ENCODE measurements around the gene PFAS. TPM values are rescaled to one million over a fixed set of nuclear protein-coding genes. Genes with fewer than 3 reads are reported as not detected.

Gene PFAS
- 140 and 168 TPM in 2 replicates for total RNA-seq (2014; rRNA removed; shearing (Covaris generic))
- polyA plus RNA-seq (2016; fragmentation: Nextera tagmentation; extraction: Ambion mirVana): 96.1 and 106 TPM in 2 replicates
- long read RNA-seq, partial matches to known transcripts: 6 of 9 reads
- long read RNA-seq, other reads (novel, unspliced or antisense): 3 of 9 reads

DNA sequence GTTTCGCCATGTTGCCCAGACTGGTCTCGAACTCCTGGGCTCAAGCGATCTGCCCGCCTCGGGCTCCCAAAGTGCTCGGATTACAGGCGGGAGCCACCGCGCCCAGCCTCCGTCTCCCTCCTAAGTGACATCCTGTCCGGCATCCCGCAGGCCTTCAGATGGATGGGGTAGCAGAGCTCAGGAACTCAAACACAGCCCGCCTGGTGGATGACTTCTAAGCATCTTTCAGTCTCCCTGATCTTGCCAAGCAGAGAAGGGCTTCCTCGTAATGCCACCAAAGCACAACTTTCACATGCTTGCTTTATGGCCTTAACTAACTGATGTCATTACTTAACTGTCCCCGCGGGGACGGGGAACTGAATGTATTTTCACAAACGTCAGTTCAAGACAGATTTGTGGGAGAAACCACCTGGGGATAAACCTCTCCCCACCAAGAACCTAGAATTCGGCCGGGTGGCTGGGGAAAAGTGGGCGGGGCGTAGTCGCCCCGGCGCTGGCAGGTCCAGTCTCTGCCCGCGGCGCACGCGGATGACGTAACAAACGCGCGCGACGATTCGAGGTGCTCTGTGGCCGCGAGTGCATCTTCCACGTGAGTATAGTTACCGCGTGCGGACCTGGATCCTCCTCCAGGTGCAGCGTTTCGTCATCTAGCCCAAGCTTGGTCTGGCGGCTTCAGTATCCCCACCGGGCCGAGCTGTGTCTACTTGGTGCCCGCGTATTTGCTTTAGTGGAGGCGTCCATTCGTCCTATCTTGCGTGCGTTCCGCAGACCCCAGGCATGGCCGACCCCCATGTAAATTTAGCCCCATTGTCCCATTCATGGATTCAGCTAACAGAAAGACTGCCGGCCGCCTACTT, at the start of gene PFAS:
PFAS (plus strand) TSS at position 539 of the 857 bp plus-strand sequence. CDS start 4,649 bp downstream, outside the sequence.
- H3K4me1 Mint-ChIP-seq: peaks cover 9% of the 10 kb centered on the region
- H3K27ac Mint-ChIP-seq: peak within 1 kb of the TSS; percentile 99
- peak within 1 kb of the TSS; percentile 94 for H3K4me3 Mint-ChIP-seq
- H3K27me3 Mint-ChIP-seq (ENCODE audit: insufficient read depth, low read depth, poor library complexity): peaks cover 18% of the 10 kb centered on the region
- no peak for TF ChIP-seq ZNF331 (CRISPR knock-in tag; IDR thresholded peaks at IDR 0.05; ENCODE audit: low read depth)
- peak; percentile 98 for TF ChIP-seq CREB1 (CRISPR knock-in tag; IDR thresholded peaks at IDR 0.05; ENCODE audit: low read depth)
- TF ChIP-seq, protein P1, sequence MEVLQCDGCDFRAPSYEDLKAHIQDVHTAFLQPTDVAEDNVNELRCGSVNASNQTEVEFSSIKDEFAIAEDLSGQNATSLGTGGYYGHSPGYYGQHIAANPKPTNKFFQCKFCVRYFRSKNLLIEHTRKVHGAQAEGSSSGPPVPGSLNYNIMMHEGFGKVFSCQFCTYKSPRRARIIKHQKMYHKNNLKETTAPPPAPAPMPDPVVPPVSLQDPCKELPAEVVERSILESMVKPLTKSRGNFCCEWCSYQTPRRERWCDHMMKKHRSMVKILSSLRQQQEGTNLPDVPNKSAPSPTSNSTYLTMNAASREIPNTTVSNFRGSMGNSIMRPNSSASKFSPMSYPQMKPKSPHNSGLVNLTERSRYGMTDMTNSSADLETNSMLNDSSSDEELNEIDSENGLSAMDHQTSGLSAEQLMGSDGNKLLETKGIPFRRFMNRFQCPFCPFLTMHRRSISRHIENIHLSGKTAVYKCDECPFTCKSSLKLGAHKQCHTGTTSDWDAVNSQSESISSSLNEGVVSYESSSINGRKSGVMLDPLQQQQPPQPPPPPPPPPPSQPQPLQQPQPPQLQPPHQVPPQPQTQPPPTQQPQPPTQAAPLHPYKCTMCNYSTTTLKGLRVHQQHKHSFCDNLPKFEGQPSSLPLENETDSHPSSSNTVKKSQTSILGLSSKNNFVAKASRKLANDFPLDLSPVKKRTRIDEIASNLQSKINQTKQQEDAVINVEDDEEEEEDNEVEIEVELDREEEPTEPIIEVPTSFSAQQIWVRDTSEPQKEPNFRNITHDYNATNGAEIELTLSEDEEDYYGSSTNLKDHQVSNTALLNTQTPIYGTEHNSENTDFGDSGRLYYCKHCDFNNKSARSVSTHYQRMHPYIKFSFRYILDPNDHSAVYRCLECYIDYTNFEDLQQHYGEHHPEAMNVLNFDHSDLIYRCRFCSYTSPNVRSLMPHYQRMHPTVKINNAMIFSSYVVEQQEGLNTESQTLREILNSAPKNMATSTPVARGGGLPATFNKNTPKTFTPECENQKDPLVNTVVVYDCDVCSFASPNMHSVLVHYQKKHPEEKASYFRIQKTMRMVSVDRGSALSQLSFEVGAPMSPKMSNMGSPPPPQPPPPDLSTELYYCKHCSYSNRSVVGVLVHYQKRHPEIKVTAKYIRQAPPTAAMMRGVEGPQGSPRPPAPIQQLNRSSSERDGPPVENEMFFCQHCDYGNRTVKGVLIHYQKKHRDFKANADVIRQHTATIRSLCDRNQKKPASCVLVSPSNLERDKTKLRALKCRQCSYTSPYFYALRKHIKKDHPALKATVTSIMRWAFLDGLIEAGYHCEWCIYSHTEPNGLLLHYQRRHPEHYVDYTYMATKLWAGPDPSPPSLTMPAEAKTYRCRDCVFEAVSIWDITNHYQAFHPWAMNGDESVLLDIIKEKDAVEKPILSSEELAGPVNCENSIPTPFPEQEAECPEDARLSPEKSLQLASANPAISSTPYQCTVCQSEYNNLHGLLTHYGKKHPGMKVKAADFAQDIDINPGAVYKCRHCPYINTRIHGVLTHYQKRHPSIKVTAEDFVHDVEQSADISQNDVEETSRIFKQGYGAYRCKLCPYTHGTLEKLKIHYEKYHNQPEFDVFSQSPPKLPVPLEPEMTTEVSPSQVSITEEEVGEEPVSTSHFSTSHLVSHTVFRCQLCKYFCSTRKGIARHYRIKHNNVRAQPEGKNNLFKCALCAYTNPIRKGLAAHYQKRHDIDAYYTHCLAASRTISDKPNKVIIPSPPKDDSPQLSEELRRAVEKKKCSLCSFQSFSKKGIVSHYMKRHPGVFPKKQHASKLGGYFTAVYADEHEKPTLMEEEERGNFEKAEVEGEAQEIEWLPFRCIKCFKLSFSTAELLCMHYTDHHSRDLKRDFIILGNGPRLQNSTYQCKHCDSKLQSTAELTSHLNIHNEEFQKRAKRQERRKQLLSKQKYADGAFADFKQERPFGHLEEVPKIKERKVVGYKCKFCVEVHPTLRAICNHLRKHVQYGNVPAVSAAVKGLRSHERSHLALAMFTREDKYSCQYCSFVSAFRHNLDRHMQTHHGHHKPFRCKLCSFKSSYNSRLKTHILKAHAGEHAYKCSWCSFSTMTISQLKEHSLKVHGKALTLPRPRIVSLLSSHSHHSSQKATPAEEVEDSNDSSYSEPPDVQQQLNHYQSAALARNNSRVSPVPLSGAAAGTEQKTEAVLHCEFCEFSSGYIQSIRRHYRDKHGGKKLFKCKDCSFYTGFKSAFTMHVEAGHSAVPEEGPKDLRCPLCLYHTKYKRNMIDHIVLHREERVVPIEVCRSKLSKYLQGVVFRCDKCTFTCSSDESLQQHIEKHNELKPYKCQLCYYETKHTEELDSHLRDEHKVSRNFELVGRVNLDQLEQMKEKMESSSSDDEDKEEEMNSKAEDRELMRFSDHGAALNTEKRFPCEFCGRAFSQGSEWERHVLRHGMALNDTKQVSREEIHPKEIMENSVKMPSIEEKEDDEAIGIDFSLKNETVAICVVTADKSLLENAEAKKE (CRISPR knock-in tag; IDR thresholded peaks at IDR 0.05): no peak
- TF ChIP-seq POLR2AphosphoS5 (IDR thresholded peaks at IDR 0.05; ENCODE audit: low read depth): peak; percentile 84
- TF ChIP-seq EZH2 (IDR thresholded peaks at IDR 0.05; ENCODE audit: low read depth, unreplicated experiment): no peak
- 0 out of 2 replicates have a peak, but pooled peaks have one; percentile 47 for TF ChIP-seq ETS1 (IDR thresholded peaks at IDR 0.05)
- H3K4me2 ChIP-seq: peak within 1 kb of the TSS; percentile 94
- DNase-seq (ENCODE audit: low spot score): peak; percentile 97
- H4K20me1 ChIP-seq (replicated peaks; ENCODE audit: insufficient read depth): peaks cover 23% of the 10 kb centered on the region
- no peaks in the 10 kb centered on the region for H3K27me3 ChIP-seq (ENCODE audit: insufficient read depth)
- peaks cover 27% of the 10 kb centered on the region for H3K36me3 Mint-ChIP-seq (ENCODE audit: low read depth)
- peak; percentile 56 for ATAC-seq
- peaks cover 3% of the 10 kb centered on the region; the same call in 1 of the 3 replicates for H3K9me3 Mint-ChIP-seq
- peaks cover 10% of the 10 kb centered on the region; the same call in 1 of the 2 replicates for H3K4me1 ChIP-seq (ENCODE audit: insufficient read depth)
- H3K36me3 ChIP-seq (ENCODE audit: insufficient read depth): no peaks in the 10 kb centered on the region
- H3F3A ChIP-seq (replicated peaks; ENCODE audit: low read depth): peaks cover 13% of the 10 kb centered on the region
- H3K79me2 ChIP-seq (replicated peaks; ENCODE audit: insufficient read depth): peaks cover 76% of the 10 kb centered on the region
- peak within 1 kb of the TSS; percentile 97 for H3K27ac ChIP-seq (ENCODE audit: low read depth)
- peak within 1 kb of the TSS; percentile 77 for H2AFZ ChIP-seq
- H3K9me2 ChIP-seq (ENCODE audit: insufficient read depth): no peaks in the 10 kb centered on the region
- peak within 1 kb of the TSS; percentile 91 for H3K4me3 ChIP-seq

All from GM23338 (cell line).